ENCODE data around the gene C16orf78. TPM values are rescaled to one million over a fixed set of nuclear protein-coding genes. Genes with fewer than 3 reads are reported as not detected.

Gene C16orf78
- polyA plus RNA-seq (not detected in 3 replicates), polyA minus RNA-seq (not detected in 3 replicates)
- not detected for polyA plus RNA-seq (2011; ENCODE audit: low read depth)
- not detected in 2 replicates for polyA plus RNA-seq (2011; cell fraction: cytosol; rRNA removed)
- polyA plus RNA-seq (2011; cell fraction: nucleus; rRNA removed) = not detected in 2 replicates
- not detected in 2 replicates for polyA plus RNA-seq (2012; ENCODE audit: low replicate concordance)
- not detected for polyA minus RNA-seq (2011; cell fraction: cytosol; rRNA and poly(A)+ RNA removed)
- not detected in 2 replicates for polyA minus RNA-seq (2011; cell fraction: nucleus; rRNA and poly(A)+ RNA removed)

- Histone ChIP-seq H4K20me1 (ENCODE audit: control insufficient read depth, extremely low read depth, insufficient read depth, low read length) (no peaks in the 10 kb centered on the region), H3K36me3 (ENCODE audit: control insufficient read depth in 2 of 2, extremely low read depth in 1 of 2, insufficient read depth in 2 of 2, low read length in 2 of 2) (no peaks in the 10 kb centered on the region), H2AFZ (ENCODE audit: control insufficient read depth, low read length) (no peak within 1 kb of the TSS), H3K4me1 (ENCODE audit: control insufficient read depth, extremely low read depth, insufficient read depth, low read length) (no peaks in the 10 kb centered on the region), H3K9ac (ENCODE audit: control insufficient read depth, extremely low read depth, insufficient read depth, low read length) (no peak within 1 kb of the TSS), H3K9me1 (ENCODE audit: control insufficient read depth, extremely low read depth, insufficient read depth, low read length) (no peaks in the 10 kb centered on the region), H3K9me3 (ENCODE audit: control insufficient read depth, low read depth, low read length) (no peaks in the 10 kb centered on the region), H3K4me2 (ENCODE audit: control insufficient read depth, extremely low read depth, insufficient read depth, low read depth, low read length) (no peak within 1 kb of the TSS), H3K4me3 (ENCODE audit: control insufficient read depth in 2 of 3, extremely low read depth in 1 of 3, insufficient read depth in 2 of 3, low read depth in 1 of 3, low read length in 3 of 3) (no peak within 1 kb of the TSS), H3K27me3 (ENCODE audit: control insufficient read depth, extremely low read depth, insufficient read depth, low read length) (no peaks in the 10 kb centered on the region), H3K27ac (ENCODE audit: control insufficient read depth, insufficient read depth, low read length) (no peak within 1 kb of the TSS), H3K79me2 (ENCODE audit: control insufficient read depth, insufficient read depth, low read length) (no peaks in the 10 kb centered on the region)
- FAIRE-seq (no peak), DNase-seq (ENCODE audit: low read depth, low spot score) (no peak)
- dilution Hi-C loops (cut with MboI; ENCODE audit: extremely low pct_ligation_motif_present, low sequenced_read_pairs) = no loop called here
- TF ChIP-seq CTCF (optimal IDR thresholded peaks at IDR 0.05 in 1 of 3, IDR thresholded peaks at IDR 0.05 in 1 of 3, conservative IDR thresholded peaks at IDR 0.05 in 1 of 3; ENCODE audit: extremely low read depth in 1 of 3, insufficient read depth in 2 of 3, low read length in 3 of 3) (no peak), EZH2 (IDR thresholded peaks at IDR 0.05; ENCODE audit: low read length) (no peak)
Measured at GRCh38 chr16:49373504-49373903, at the start of gene C16orf78. C16orf78 (plus strand) TSS chr16:49373804; CDS start chr16:49373940, 136 bp downstream.

DNA sequence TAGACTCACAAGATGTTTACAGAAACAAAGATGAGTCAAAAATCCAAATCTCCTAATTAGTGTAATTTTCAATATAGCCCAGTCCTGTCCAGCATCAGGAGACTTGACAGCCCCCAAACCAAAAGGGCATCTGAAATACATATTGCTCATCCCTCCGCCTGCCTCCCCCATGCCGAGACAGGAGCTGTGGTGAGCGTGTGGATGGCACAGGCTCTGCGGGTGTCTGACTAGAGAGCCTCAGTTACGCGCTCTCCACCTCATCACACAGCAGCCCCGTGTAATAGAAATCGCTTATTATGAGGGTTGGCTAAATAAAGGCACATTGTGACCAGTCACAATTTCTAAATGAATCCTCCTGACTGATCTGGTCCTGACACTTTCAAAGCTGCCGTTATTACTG is 48.9 kb upstream of the C16orf78 start:
- no peaks in the 10 kb centered on the region for H3K79me2 ChIP-seq (ENCODE audit: control insufficient read depth, insufficient read depth, low read length)
- H3K4me2 ChIP-seq (ENCODE audit: control insufficient read depth, extremely low read depth, insufficient read depth, low read depth, low read length) = no peak overlapping the region
- no peaks in the 10 kb centered on the region for H3K9me3 ChIP-seq (ENCODE audit: control insufficient read depth, low read depth, low read length)
- no peak overlapping the region for H2AFZ ChIP-seq (ENCODE audit: control insufficient read depth, low read length)
- no peak overlapping the region for H3K4me3 ChIP-seq (ENCODE audit: control insufficient read depth in 2 of 3, extremely low read depth in 1 of 3, insufficient read depth in 2 of 3, low read depth in 1 of 3, low read length in 3 of 3)
- no peak for TF ChIP-seq EZH2 (IDR thresholded peaks at IDR 0.05; ENCODE audit: low read length)
- TF ChIP-seq CTCF (optimal IDR thresholded peaks at IDR 0.05 in 1 of 3, IDR thresholded peaks at IDR 0.05 in 1 of 3, conservative IDR thresholded peaks at IDR 0.05 in 1 of 3; ENCODE audit: extremely low read depth in 1 of 3, insufficient read depth in 2 of 3, low read length in 3 of 3) = no peak
- no peaks in the 10 kb centered on the region for H3K4me1 ChIP-seq (ENCODE audit: control insufficient read depth, extremely low read depth, insufficient read depth, low read length)
- no peaks in the 10 kb centered on the region for H3K27me3 ChIP-seq (ENCODE audit: control insufficient read depth, extremely low read depth, insufficient read depth, low read length)
- H4K20me1 ChIP-seq (ENCODE audit: control insufficient read depth, extremely low read depth, insufficient read depth, low read length) = no peaks in the 10 kb centered on the region
- no peaks in the 10 kb centered on the region for H3K9me1 ChIP-seq (ENCODE audit: control insufficient read depth, extremely low read depth, insufficient read depth, low read length)
- FAIRE-seq (no peak), DNase-seq (ENCODE audit: low read depth, low spot score) (no peak)
- no peak overlapping the region for H3K9ac ChIP-seq (ENCODE audit: control insufficient read depth, extremely low read depth, insufficient read depth, low read length)
- dilution Hi-C loops (cut with MboI; ENCODE audit: extremely low pct_ligation_motif_present, low sequenced_read_pairs) = no loop called here
- H3K36me3 ChIP-seq (ENCODE audit: control insufficient read depth in 2 of 2, extremely low read depth in 1 of 2, insufficient read depth in 2 of 2, low read length in 2 of 2) = no peaks in the 10 kb centered on the region
- H3K27ac ChIP-seq (ENCODE audit: control insufficient read depth, insufficient read depth, low read length) = no peak overlapping the region

Measured in keratinocyte (primary cell).